Stimulated activated naive CD8-positive, alpha-beta T cell treated with anti-CD3 and anti-CD28 coated beads, Interleukin-15, Interleukin-2, amounts not matched to agents 100 U/mL and 50 U/mL, for 24 hours (primary cell): ENCODE data around the gene PSMB2.
A peak's percentile ranks its signal among the peaks of the same experiment; 100 is the strongest.

Source experiments
- ATAC-seq: fragments of 150-1000 bp; cut with Tn5 transposase; one replicate; pipeline ENCODE4 v1.10.0; 2021
- DNase-seq: peaks from one replicate; pipeline ENCODE4 v3.0.0; 2021

The PSMB2 gene

DNA sequence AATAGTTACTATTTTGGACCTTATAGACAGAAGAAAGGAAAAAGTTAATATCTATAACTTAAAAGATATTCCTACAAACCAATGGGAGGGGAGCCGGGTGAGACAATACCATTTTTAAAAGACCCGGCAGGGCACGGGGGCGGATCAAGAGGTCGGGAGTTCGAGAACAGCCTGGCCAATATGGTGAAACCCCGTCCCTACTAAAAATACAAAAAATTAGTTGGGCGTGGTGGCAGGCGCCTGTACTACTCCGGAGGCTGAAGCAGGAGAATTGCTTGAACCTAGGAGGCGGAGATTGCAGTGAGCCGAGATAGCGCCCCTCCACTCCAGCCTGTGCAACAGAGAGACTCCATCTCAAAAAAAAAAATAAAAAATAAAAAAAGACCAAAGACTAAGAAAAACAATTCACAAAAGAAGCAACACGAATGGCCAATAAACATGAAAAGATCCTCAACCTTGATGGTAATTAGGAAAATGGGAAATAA lies 1.2 kb upstream of the PSMB2 start:
- no peak for ATAC-seq
- peak; percentile 38 for DNase-seq

DNA sequence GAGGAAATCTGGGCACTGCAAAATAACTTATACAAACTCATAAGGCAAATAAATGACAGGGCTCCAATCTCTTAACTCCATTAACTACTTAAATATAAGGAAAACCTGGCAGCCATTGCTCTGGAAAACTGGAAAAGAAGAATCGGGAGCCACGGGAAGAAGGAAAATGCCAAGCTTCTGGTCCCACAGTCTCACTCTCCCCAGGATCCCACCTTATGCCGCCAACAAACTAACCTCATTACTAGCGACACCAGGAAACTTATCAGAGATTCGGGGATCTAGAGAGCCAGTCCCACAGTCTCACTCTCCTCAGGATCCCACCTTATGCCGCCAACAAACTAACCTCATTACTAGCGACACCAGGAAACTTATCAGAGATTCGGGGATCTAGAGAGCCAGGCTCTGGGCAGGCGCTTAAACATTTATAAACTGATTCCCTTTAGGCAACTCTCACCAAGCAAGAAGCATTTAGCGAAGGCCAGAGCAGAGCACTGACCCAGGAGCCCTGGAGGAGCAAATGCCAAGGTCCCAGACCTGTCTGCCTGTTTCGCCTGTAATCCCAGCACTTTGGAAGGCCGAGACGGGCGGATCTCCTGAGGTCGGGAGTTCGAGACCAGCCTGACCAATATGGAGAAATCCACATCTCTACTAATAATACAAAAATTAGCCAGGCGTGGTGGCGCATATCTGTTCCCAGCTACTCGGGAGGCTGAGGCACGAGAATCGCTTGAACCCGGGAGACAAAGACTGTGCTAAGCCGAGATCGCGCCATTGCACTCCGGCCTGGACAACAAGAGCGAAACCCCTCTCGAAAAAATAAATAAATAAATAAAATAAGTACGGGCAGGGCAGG lies 720 bp downstream of the PSMB2 start:
- ATAC-seq (no peak), DNase-seq (peak; percentile 14)

DNA sequence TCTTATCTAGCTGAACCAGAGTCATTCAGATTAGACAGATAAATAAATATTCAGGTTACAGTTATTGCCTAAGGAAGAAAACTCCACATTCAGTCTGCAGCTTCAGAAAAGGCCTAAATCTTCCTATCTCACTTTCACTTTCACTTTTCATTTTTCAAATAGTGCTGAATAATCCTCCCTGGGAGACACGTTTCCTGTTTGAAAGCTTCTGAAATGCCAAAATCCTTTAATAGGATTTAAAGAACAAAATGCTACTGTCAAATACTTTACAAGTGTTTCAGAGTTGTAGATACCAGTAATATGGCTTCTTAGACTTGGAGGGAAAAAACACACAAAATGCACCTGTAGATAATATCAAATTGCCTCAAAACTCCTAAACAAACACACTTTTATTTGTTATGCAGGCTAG lies 3.9 kb downstream of the PSMB2 start:
- DNase-seq, result no peak
- no peak for ATAC-seq

DNA sequence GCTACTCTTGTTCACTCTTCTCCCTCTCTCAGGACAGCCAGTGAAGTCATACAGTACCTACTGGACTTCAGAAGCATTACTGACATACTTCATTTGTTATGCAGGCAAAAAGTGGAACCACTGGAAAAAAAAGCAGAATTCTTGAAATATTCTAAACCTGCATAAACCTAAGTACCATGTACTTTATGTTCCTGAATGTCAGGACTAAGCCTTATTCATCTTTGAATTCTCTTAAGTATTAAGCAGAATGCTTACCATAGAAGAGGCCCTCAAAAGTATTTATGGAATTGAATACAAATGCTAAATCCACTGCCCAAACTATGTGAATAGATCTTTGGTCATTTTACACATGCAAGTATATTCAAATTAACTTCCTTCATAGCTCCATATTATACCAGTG lies 7.8 kb downstream of the PSMB2 start:
- ATAC-seq (no peak), DNase-seq (no peak)

DNA sequence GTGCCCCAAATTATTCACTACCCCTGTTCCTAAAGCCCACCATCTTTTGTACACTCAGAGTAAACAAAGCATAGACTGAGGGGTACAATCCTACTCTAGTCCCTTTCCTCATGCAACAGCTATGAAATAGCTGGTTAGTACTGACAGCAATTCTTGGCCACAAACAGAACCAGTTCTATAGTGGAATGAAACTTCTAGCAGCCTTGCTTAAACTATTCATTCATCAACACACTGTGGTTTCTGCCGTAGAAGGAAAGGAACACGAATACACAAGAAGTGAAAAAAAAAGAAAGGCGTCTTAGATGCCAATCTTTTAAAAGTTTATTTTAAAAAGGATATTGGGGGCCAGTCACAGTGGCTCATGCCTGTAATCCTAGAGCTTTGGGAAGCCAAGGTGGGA lies 9.9 kb downstream of the PSMB2 start:
- no peak for ATAC-seq
- DNase-seq, result no peak

DNA sequence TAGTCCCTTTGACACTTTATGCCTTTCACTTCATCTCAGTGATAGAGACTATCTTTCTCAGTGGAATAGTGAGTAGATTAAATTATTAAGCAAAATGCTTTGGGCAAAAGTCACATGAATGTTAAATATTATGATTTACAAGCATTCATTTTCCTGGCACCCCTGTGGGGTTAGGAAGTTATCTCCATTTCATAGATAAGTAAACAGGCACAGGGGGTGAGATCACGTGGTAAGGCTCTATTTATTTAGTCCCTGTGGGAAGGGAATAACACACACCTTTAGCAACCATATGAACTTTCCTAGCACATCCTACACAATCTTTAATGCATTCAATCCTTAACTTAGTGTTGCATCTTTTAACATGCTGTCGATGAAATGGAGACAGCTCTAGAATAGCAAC lies 12.3 kb downstream of the PSMB2 start:
- ATAC-seq (no peak), DNase-seq (no peak)

DNA sequence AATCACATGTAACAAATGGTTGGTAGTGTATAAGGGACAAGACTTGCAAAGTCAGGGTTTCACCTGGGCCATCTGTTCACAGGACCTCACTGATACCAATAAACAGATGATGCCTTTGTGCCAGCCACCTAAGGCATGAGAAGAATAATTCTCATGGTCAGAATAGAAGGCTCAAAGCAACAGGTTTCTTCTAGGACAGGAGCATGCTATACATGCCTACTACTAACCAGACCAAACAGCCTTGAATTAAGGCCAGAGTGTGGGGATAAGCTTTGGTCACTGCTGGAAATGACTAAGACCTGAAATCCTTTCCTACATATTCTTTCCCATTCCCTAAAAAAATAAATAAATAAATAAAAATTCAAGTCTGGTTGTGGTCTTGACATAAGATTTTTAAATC lies 17.5 kb downstream of the PSMB2 start:
- DNase-seq, result no peak
- ATAC-seq, result no peak

DNA sequence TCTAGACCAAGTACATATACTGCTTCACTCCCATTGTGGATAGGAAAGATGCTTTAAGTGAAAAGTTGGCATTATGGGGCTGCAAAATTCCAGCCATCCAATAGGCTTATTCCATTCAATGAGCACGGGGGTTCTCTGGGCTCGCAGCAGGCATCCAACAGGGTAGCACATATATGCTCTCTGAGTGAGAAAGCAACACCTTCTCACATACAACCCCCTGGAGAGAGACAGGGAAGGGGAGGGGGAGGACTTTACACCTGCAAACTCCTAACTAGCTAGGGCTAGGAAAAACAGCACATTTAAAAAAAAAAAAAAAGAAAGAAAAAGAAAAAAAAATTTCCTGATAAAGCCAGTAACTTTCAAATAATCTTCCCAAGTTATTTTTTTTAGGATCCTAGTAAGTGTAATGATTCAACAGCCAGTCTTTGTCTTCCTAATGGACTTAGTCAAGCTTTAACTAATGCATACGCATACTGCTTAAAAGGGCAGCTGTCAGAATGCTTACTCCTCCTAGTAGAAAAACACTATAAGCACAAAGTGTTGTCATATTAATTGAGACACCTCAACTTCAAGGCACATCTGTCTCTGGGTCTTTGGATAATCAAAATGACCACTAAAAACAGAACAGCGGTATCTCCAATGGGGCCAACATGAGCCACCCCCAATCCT lies 18.7 kb downstream of the PSMB2 start:
- ATAC-seq (no peak), DNase-seq (no peak)

DNA sequence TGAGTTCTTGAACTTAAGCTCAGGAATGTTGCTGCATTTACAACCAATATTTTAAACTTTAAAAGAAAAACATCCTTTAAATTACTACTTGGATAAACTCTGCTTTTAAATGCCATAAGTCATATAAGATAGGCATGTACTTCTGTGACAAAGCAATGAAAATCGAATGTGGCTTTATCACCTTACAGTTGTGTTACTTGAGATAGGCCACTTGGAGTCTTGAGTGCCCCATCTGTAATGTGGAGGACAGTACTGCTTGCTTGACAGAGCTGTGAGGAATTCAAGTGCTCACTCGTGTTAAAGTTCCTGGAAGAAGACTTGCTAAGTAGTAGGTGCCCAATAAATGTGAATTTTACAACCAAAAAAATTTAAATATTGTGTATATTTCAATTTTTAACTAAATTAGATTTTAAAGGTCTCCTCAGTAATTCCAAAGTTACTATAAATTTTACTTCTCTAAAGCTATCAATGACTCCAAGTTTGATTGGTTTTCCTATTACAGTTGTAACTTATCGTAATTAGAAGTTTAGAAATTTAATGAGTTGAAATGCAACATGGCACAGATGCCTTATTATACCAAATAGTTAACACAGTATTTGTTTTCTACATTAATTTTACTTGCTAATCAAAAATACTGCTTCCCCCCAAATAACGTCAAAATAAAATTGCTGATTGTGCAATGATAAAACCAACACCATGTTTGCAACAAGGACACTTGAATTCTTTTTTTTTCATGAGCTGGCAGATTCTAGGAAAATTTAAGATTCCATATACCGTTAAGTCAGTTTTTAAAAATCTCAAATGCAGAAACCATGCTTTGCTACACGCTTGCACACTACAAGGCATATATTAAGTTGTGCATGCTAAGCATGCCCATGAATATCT lies 21.8 kb downstream of the PSMB2 start:
- ATAC-seq (no peak), DNase-seq (no peak)

DNA sequence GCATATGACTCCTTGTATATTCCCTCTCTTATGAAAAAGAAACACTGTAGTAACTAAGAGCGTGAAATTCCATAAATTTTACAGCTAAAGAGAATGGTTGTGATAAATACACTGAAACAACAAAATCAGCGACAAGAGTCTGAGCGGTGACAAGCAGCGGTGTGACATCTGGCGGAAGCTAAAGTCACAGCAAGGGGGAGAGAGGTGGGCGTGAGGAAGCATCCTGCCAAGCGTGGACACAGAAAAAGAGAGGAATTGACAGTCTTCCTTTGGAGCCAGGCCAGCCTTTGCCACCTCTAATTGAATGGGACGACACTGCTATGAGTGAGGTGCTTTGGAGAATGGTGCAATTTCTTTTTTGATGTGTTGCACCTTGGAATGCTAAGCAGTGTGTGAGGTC lies 25.9 kb downstream of the PSMB2 start:
- ATAC-seq, result no peak
- no peak for DNase-seq

DNA sequence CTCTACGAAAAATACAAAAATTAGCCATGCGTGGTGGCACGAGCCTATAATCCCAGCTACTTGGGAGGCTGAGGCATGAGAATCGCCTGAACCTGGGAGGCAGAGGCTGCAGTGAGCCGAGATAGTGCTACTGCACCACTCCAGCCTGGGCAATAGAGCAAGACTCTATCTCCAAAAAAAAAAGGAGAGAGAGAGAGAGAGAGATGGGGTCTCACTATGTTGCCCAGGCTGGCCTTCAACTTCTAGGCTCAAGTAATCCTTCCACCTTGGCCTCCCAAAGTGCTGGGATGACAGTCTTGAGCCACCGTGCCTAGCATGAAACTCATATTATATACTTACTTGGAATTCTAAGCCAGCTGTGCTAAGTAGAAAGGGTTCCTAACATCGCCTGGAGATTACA lies 29.7 kb downstream of the PSMB2 start:
- DNase-seq (no peak), ATAC-seq (no peak)

DNA sequence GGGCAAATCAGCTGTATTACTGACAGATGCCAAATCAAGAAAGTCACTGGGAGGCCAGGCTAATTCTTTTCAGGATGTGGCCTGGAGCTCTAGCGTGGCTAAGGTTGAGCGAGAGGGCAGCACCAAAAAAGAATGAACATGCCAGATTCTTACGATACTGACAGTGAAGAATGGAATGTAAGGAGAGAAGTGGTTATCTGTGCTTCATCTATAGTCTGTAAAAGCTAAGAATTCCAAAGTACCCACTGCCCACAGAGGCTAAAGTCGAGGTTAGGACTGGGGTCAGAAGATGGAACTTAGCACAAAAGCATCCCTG lies 35.5 kb downstream of the PSMB2 start:
- DNase-seq (no peak), ATAC-seq (no peak)

DNA sequence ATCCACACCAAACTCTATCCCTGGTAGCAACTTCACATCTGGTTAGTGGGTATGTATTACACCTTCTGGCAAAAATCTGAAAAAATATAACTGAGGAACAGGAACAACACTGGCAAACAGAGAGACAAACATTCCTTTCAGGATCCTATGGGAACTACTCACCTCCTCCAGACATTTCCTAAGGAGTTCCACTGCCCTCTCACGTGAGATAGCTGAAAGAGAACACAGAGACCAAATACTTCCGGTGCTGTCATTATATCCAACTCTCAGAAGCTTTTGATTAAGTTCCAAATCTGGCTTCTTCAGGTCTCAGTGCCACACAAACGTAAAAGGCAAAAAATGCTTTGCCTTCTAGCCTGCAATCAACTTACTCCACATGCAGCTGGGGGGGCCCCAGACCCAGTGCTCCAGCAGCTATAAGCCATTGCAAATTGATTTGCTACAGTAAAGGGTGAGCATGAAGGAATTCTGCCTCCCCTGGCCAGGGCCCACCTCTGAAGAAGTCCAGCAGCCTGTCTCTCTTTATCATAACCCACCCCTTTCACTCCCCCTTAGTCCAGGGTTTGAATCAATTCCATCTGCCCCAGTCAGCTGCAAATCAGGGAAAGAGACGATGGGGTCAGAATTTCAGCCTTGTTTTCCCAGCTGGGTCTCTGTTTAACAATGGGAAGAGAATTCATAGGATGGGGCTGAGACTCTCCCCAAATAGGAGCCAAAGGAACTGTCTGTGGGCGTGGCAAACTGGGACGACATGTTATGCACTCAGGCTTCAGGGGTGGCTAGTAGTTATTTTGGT lies 36.1 kb downstream of the PSMB2 start:
- no peak for DNase-seq
- ATAC-seq, result no peak

DNA sequence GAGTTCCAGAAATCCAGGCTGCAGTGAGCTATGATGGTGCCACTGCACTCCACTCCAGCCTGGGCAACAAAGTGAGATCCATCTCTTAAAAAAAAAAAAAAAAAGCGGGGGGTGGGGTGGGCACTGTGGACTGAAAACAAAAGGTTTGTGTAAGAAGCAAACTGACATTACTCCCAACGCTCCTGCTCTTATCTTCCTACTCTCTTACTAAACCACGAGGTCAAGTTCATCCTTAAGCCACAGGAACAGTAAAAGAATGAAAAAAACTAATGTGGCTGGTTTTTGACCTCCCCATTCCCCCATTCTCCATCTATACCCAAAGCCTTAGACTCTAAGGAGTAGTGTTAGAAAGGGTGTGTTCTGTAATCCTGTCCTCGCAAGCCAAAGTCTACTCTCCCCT lies 37.4 kb downstream of the PSMB2 start:
- DNase-seq (no peak), ATAC-seq (no peak)

DNA sequence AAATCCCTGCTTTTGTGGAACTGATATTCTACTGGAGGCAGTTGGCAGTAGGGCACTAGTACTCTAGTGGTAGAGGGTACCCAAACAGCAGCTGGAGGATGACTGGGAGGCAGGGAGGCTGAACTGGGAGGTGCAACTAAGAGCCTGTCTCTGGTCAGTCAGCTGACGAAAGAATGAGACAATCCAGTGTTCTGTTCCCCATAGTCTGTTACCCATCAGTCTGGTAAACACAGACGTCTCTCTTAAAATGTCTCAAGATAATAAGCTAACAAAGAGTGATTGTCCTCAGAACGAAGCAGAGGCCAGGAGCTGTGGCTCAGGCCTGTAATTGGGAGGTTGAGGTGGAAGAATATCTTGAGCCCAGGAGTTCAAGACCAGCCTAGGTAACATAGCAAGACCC lies 37.9 kb downstream of the PSMB2 start:
- no peak for ATAC-seq

DNA sequence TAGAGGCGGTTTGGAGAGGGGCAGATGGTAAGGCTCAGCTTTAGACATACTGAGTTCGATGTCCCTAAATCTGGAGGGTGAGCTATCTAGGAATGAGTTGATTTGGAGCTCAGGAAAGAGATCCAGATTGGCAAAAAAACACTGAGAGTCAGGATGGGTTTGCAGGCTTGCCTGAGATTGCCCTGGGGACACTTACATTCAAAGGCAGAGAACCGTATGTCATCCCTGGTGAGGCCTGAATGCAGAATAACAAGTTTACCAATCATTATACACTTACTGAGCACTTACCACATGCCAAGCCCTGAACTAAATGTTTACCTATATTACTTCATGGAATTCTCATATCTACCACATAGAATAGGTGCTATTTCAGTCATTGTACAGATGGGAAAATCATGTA lies 40.7 kb downstream of the PSMB2 start:
- no peak for ATAC-seq

More for the DNA sequence above, 37.9 kb downstream of the PSMB2 start:
- no peak for DNase-seq

DNA sequence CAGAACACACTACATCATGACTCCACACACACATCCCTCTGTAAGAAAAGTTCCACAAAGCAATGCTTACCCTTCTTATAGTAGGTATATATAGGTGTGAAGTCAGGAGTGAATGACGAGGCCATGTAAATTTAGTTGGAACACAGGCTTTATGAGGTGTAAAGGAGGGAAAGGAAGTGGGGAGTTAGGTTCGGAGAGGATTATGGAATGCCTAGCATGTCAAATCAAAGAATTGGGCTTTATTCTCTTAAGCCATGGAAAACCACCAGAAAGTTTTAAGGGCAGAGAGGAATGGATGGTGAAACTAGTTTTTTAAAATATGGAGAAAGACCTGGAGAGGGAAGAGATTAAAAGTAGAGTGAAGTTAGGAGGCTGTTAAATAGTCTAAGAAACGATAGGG lies 41.9 kb downstream of the PSMB2 start:
- ATAC-seq, result no peak

More for the DNA sequence above, 40.7 kb downstream of the PSMB2 start:
- DNase-seq, result no peak

DNA sequence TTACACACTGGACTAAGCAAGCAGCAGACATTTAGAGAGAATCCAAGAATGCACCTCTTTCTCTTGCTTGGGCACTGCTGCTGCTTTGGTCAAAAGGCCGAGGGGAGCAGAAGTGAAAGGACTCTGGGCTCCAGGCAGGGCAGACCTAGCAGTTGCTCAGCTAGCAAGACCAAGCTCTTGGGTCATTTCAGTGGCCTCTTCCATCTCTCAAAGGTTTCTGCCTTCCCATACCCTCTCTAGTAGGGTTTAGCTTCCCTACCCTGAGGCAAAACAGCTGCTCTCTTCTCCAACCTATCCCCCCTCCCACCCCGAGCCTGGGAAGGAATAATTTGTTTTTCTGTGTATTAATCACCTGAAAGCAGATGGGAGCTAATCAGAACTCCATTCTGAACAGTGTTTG lies 42.4 kb downstream of the PSMB2 start:
- DNase-seq (no peak), ATAC-seq (no peak)

More for the DNA sequence above, 41.9 kb downstream of the PSMB2 start:
- DNase-seq, result no peak

DNA sequence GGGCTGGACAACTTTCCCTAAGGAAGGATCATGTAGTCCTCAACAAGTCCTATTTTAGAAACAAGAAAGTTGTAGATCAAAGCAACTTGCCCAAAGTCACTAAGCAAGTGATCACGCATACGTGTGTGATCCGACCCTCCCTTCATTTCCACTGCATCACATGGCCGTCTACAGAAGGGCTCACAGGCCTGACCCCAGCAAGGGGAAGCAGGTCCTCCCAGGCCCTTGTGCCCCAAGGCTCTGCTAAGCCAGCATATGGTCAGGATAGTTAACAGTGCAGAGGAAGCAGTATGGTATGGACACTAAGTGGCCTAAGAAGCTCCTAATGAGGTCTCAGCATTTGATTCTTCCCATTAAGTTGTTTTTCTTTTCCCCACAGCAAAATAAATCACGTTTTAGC lies 43.5 kb downstream of the PSMB2 start:
- ATAC-seq (no peak), DNase-seq (no peak)

DNA sequence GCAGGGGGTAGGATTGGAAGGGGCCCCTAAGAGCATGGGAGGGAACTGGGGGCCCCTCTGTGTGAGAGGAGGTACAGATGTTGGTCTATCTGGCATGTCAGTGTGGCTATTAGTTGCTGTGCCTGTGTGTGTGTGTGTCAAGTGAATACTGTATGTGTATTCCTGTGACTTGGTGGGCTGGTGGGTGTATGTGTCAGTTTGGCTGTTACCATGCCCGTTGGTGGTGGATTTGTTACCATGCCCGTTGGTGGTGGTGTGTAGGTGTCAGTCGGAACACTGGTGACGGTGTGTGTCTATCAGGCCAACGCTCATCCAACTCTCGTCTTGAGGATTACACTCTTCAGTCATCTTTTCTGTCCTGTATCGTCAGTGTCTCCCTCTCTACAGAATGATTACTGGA lies 45.6 kb downstream of the PSMB2 start:
- no peak for ATAC-seq
- no peak for DNase-seq

DNA sequence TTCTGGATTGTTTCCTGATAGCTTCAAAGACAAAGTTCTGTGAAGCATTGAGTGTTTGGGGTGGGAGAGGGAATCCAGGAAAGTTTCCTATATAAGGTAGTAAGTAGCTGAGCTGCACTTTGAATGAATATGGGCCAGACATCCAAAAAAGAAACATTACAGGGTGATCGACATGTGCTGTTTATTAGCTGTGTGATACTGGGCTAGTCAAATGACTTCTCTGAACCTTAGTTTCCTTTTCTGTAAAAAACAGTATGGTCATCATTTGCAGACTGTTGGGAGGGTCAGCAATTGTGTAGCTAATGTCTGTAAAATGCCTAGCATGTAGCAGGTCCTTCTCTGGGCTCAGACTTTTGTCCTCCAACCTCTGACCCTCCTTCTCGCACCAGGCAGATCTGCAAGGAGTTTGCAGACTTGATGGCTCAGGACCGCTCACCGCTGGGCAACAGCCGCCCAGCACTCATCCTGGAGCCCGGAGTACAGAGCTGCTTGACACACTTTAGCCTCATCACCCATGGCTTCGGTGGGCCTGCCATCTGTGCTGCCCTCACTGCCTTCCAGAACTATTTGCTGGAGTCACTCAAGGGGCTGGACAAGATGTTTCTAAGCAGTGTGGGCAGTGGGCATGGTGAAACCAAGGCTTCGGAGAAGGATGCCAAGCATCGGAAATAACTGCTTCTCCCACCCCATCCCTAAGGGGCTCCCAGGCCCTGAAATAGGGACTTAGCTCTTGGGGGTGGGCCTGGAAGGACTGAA lies 47.1 kb downstream of the PSMB2 start:
- ATAC-seq (no peak), DNase-seq (no peak)
